ENCODE data around the gene GPR155. TPM values are rescaled to one million over a fixed set of nuclear protein-coding genes. Genes with fewer than 3 reads are reported as not detected.

Gene GPR155
- total and polyA plus RNA-seq, 2 experiments from 2014 or later, result 1.2 to 1.3 TPM

GRCh38 chr2:174522553-174522952 is 35.7 kb upstream of the GPR155 start:
- H3K4me2 ChIP-seq, result no peak overlapping the region
- TF ChIP-seq, protein P1, sequence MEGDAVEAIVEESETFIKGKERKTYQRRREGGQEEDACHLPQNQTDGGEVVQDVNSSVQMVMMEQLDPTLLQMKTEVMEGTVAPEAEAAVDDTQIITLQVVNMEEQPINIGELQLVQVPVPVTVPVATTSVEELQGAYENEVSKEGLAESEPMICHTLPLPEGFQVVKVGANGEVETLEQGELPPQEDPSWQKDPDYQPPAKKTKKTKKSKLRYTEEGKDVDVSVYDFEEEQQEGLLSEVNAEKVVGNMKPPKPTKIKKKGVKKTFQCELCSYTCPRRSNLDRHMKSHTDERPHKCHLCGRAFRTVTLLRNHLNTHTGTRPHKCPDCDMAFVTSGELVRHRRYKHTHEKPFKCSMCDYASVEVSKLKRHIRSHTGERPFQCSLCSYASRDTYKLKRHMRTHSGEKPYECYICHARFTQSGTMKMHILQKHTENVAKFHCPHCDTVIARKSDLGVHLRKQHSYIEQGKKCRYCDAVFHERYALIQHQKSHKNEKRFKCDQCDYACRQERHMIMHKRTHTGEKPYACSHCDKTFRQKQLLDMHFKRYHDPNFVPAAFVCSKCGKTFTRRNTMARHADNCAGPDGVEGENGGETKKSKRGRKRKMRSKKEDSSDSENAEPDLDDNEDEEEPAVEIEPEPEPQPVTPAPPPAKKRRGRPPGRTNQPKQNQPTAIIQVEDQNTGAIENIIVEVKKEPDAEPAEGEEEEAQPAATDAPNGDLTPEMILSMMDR (conservative IDR thresholded peaks at IDR 0.05; ENCODE audit: low read depth in 2 of 2), result peak in 1 of 2 experiments; percentile 42; a peak in 3 of 4 replicates
- TF ChIP-seq EZH2 (IDR thresholded peaks at IDR 0.05; ENCODE audit: low read depth, unreplicated experiment), result no peak
- TF ChIP-seq ZNF114 (CRISPR knock-in tag; IDR thresholded peaks at IDR 0.05), result no peak
- Mint-ChIP-seq H3K36me3 (ENCODE audit: low read depth) (peaks cover 3% of the 10 kb centered on the region; the same call in 1 of the 3 replicates), H3K27me3 (ENCODE audit: insufficient read depth, low read depth, poor library complexity) (peaks cover 6% of the 10 kb centered on the region), H3K27ac (no peak overlapping the region), H3K4me1 (no peaks in the 10 kb centered on the region), H3K4me3 (no peak overlapping the region), H3K9me3 (peaks cover 7% of the 10 kb centered on the region)
- H2AFZ ChIP-seq, result no peak overlapping the region
- H3K27ac ChIP-seq (ENCODE audit: low read depth), result no peak overlapping the region
- no peaks in the 10 kb centered on the region for H3K9me2 ChIP-seq (ENCODE audit: insufficient read depth)
- no peaks in the 10 kb centered on the region for H4K20me1 ChIP-seq (replicated peaks; ENCODE audit: insufficient read depth)
- H3K4me3 ChIP-seq, result no peak overlapping the region
- no peaks in the 10 kb centered on the region for H3K36me3 ChIP-seq (ENCODE audit: insufficient read depth)
- no peaks in the 10 kb centered on the region for H3K79me2 ChIP-seq (replicated peaks; ENCODE audit: insufficient read depth)
- no peaks in the 10 kb centered on the region for H3K27me3 ChIP-seq (ENCODE audit: insufficient read depth)
- ATAC-seq, result no peak
- no peaks in the 10 kb centered on the region for H3F3A ChIP-seq (replicated peaks; ENCODE audit: low read depth)
- no peaks in the 10 kb centered on the region for H3K4me1 ChIP-seq (ENCODE audit: insufficient read depth)
- peak; percentile 21 for DNase-seq (ENCODE audit: low spot score)

- Mint-ChIP-seq H3K4me3 (no peak overlapping the region), H3K4me1 (no peaks in the 10 kb centered on the region), H3K27ac (no peak overlapping the region), H3K9me3 (peaks cover 19% of the 10 kb centered on the region), H3K27me3 (ENCODE audit: insufficient read depth, low read depth, poor library complexity) (peaks cover 5% of the 10 kb centered on the region), H3K36me3 (ENCODE audit: low read depth) (peaks cover 4% of the 10 kb centered on the region; the same call in 2 of the 3 replicates)
- no peak overlapping the region for H3K4me3 ChIP-seq
- no peaks in the 10 kb centered on the region for H3K36me3 ChIP-seq (ENCODE audit: insufficient read depth)
- H3F3A ChIP-seq (replicated peaks; ENCODE audit: low read depth), result no peaks in the 10 kb centered on the region
- ATAC-seq (no peak), DNase-seq (ENCODE audit: low spot score) (no peak)
- H2AFZ ChIP-seq, result no peak overlapping the region
- no peaks in the 10 kb centered on the region for H3K4me1 ChIP-seq (ENCODE audit: insufficient read depth)
- H3K27ac ChIP-seq (ENCODE audit: low read depth), result no peak overlapping the region
- no peaks in the 10 kb centered on the region for H3K27me3 ChIP-seq (ENCODE audit: insufficient read depth)
- H3K4me2 ChIP-seq, result no peak overlapping the region
- no peaks in the 10 kb centered on the region for H3K79me2 ChIP-seq (replicated peaks; ENCODE audit: insufficient read depth)
- H3K9me2 ChIP-seq (ENCODE audit: insufficient read depth), result no peaks in the 10 kb centered on the region; the same call in 1 of the 2 replicates
- TF ChIP-seq, protein P2, sequence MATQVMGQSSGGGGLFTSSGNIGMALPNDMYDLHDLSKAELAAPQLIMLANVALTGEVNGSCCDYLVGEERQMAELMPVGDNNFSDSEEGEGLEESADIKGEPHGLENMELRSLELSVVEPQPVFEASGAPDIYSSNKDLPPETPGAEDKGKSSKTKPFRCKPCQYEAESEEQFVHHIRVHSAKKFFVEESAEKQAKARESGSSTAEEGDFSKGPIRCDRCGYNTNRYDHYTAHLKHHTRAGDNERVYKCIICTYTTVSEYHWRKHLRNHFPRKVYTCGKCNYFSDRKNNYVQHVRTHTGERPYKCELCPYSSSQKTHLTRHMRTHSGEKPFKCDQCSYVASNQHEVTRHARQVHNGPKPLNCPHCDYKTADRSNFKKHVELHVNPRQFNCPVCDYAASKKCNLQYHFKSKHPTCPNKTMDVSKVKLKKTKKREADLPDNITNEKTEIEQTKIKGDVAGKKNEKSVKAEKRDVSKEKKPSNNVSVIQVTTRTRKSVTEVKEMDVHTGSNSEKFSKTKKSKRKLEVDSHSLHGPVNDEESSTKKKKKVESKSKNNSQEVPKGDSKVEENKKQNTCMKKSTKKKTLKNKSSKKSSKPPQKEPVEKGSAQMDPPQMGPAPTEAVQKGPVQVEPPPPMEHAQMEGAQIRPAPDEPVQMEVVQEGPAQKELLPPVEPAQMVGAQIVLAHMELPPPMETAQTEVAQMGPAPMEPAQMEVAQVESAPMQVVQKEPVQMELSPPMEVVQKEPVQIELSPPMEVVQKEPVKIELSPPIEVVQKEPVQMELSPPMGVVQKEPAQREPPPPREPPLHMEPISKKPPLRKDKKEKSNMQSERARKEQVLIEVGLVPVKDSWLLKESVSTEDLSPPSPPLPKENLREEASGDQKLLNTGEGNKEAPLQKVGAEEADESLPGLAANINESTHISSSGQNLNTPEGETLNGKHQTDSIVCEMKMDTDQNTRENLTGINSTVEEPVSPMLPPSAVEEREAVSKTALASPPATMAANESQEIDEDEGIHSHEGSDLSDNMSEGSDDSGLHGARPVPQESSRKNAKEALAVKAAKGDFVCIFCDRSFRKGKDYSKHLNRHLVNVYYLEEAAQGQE (IDR thresholded peaks at IDR 0.05; ENCODE audit: unreplicated experiment), result no peak
- TF ChIP-seq EZH2phosphoT487 (IDR thresholded peaks at IDR 0.05; ENCODE audit: unreplicated experiment) (no peak), POLR2AphosphoS5 (IDR thresholded peaks at IDR 0.05; ENCODE audit: low read depth) (no peak), ZNF331 (CRISPR knock-in tag; IDR thresholded peaks at IDR 0.05; ENCODE audit: low read depth) (no peak), JUNB (IDR thresholded peaks at IDR 0.05; ENCODE audit: unreplicated experiment) (no peak), ZNF114 (CRISPR knock-in tag; IDR thresholded peaks at IDR 0.05) (no peak), ETS1 (IDR thresholded peaks at IDR 0.05) (no peak)
- TF ChIP-seq, protein P1 (conservative IDR thresholded peaks at IDR 0.05; ENCODE audit: low read depth in 2 of 2), result no peak
- H4K20me1 ChIP-seq (replicated peaks; ENCODE audit: insufficient read depth), result no peaks in the 10 kb centered on the region
Observed at GRCh38 chr2:174518395-174518794, 31.6 kb upstream of the GPR155 start.
